ENCODE measurements around the gene MXI1.
"Not testable (repeated sequence)": the region's sequence is repeated elsewhere in the genome, so short reads cannot be mapped to it uniquely, and the experiment has no call there.

MXI1 gene

GRCh38 chr10:110327262-110327914 lies 120.0 kb downstream of the MXI1 start (continued):
- TF ChIP-seq, protein P1, sequence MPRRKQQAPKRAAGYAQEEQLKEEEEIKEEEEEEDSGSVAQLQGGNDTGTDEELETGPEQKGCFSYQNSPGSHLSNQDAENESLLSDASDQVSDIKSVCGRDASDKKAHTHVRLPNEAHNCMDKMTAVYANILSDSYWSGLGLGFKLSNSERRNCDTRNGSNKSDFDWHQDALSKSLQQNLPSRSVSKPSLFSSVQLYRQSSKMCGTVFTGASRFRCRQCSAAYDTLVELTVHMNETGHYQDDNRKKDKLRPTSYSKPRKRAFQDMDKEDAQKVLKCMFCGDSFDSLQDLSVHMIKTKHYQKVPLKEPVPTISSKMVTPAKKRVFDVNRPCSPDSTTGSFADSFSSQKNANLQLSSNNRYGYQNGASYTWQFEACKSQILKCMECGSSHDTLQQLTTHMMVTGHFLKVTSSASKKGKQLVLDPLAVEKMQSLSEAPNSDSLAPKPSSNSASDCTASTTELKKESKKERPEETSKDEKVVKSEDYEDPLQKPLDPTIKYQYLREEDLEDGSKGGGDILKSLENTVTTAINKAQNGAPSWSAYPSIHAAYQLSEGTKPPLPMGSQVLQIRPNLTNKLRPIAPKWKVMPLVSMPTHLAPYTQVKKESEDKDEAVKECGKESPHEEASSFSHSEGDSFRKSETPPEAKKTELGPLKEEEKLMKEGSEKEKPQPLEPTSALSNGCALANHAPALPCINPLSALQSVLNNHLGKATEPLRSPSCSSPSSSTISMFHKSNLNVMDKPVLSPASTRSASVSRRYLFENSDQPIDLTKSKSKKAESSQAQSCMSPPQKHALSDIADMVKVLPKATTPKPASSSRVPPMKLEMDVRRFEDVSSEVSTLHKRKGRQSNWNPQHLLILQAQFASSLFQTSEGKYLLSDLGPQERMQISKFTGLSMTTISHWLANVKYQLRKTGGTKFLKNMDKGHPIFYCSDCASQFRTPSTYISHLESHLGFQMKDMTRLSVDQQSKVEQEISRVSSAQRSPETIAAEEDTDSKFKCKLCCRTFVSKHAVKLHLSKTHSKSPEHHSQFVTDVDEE (CRISPR knock-in tag; IDR thresholded peaks at IDR 0.05), result no peak

DNA sequence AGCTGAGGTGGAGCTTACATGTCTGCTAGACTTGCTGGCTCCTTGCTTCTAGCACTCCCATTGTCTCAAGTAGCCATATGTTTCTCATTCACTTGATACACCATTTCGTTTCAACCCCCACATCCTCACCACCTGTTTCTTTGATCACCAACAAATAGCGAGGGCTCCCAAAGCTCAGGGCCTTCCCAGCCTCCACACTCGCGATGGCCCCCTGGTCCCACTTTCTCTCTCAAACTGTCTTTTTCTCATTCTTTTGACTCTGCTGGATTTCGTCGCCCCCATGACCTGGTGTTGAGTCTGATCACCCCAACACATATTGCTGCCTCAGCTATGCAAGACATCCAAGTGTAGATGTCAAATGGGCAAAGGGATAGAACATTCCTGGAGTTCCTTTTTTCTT lies 123.3 kb downstream of the MXI1 start:
- TF ChIP-seq OSR1 (CRISPR knock-in tag; IDR thresholded peaks at IDR 0.05) (no peak), POU6F1 (CRISPR knock-in tag; IDR thresholded peaks at IDR 0.05; ENCODE audit: borderline replicate concordance, low read depth) (no peak), ZC3H10 (CRISPR knock-in tag; IDR thresholded peaks at IDR 0.05) (no peak), ISL1 (CRISPR knock-in tag; IDR thresholded peaks at IDR 0.05) (no peak), PPARA (CRISPR knock-in tag; IDR thresholded peaks at IDR 0.05; ENCODE audit: borderline replicate concordance) (no peak), RARB (CRISPR knock-in tag; IDR thresholded peaks at IDR 0.05) (no peak), TOX (CRISPR knock-in tag; IDR thresholded peaks at IDR 0.05; ENCODE audit: borderline replicate concordance) (no peak), ZFP3 (CRISPR knock-in tag; IDR thresholded peaks at IDR 0.05) (no peak), CREB5 (CRISPR knock-in tag; IDR thresholded peaks at IDR 0.05; ENCODE audit: low read depth) (no peak), CSRNP3 (CRISPR knock-in tag; IDR thresholded peaks at IDR 0.05) (no peak), ZNF8 (CRISPR knock-in tag; IDR thresholded peaks at IDR 0.05) (no peak), TCF4 (CRISPR knock-in tag; IDR thresholded peaks at IDR 0.05; ENCODE audit: borderline replicate concordance) (no peak), PATZ1 (CRISPR knock-in tag; IDR thresholded peaks at IDR 0.05; ENCODE audit: borderline replicate concordance) (no peak), GLIS3 (CRISPR knock-in tag; IDR thresholded peaks at IDR 0.05) (no peak)
- TF ChIP-seq, protein P1 (CRISPR knock-in tag; IDR thresholded peaks at IDR 0.05), result no peak
- ATAC-seq, result no peak

GRCh38 chr10:110331226-110331795 lies 123.9 kb downstream of the MXI1 start:
- ATAC-seq, result not testable (repeated sequence)
